Measurements from ENCODE around the gene CBLN4.

- TF ChIP-seq EZH2phosphoT487 (IDR thresholded peaks at IDR 0.05; ENCODE audit: insufficient read depth, low read depth): no peak
- no peak for TF ChIP-seq EZH2 (IDR thresholded peaks at IDR 0.05; ENCODE audit: insufficient read depth, poor library complexity, severe bottlenecking)
Observed at GRCh38 chr20:55974491-55975202, 30.7 kb downstream of the CBLN4 start.

Data from GM23248 (cell line).